ENCODE measurements around the gene GOLGA2. TPM values are rescaled to one million over a fixed set of nuclear protein-coding genes. Genes with fewer than 3 reads are reported as not detected.

Gene GOLGA2
- total RNA-seq, 1 donor from 2014 or later: 64.1 TPM

- H3K27me3 Mint-ChIP-seq (ENCODE audit: low read depth): no peaks in the 10 kb centered on the region
- no peaks in the 10 kb centered on the region for H3K9me3 Mint-ChIP-seq
- TF ChIP-seq CTCF (conservative IDR thresholded peaks at IDR 0.05): no peak
- no peak for DNase-seq (ENCODE audit: low read depth, low spot score)
- H3K4me1 Mint-ChIP-seq: peaks cover 17% of the 10 kb centered on the region
- no peaks in the 10 kb centered on the region for H3K36me3 Mint-ChIP-seq (ENCODE audit: low read depth)
- H3K4me3 Mint-ChIP-seq: peak overlapping the region; percentile 61
- no peak overlapping the region for H3K27ac Mint-ChIP-seq (ENCODE audit: unreplicated experiment)
These were observed 4.3 kb downstream of the GOLGA2 start for GRCh38 chr9:128271512-128271911.

GRCh38 chr9:128271112-128271511, 4.7 kb downstream of the GOLGA2 start:
- Mint-ChIP-seq H3K9me3 (no peaks in the 10 kb centered on the region), H3K27me3 (ENCODE audit: low read depth) (no peaks in the 10 kb centered on the region), H3K36me3 (ENCODE audit: low read depth) (no peaks in the 10 kb centered on the region), H3K27ac (ENCODE audit: unreplicated experiment) (no peak overlapping the region), H3K4me1 (peaks cover 13% of the 10 kb centered on the region), H3K4me3 (peak overlapping the region; percentile 61)
- TF ChIP-seq CTCF (conservative IDR thresholded peaks at IDR 0.05): no peak
- DNase-seq (ENCODE audit: low read depth, low spot score): no peak

GRCh38 chr9:128266868-128267590, 8.8 kb downstream of the GOLGA2 start:
- no peaks in the 10 kb centered on the region for H3K4me1 Mint-ChIP-seq
- peaks cover 11% of the 10 kb centered on the region for H3K36me3 Mint-ChIP-seq (ENCODE audit: low read depth)
- H3K4me3 Mint-ChIP-seq: no peak overlapping the region
- H3K9me3 Mint-ChIP-seq: no peaks in the 10 kb centered on the region
- DNase-seq (ENCODE audit: low read depth, low spot score): no peak
- no peak for TF ChIP-seq CTCF (conservative IDR thresholded peaks at IDR 0.05)
- H3K27me3 Mint-ChIP-seq (ENCODE audit: low read depth): no peaks in the 10 kb centered on the region
- peak overlapping the region; percentile 14 for H3K27ac Mint-ChIP-seq (ENCODE audit: unreplicated experiment)

- Mint-ChIP-seq H3K4me1 (no peaks in the 10 kb centered on the region), H3K4me3 (peak overlapping the region; percentile 11), H3K36me3 (ENCODE audit: low read depth) (peaks cover 18% of the 10 kb centered on the region), H3K9me3 (no peaks in the 10 kb centered on the region), H3K27ac (ENCODE audit: unreplicated experiment) (no peak overlapping the region), H3K27me3 (ENCODE audit: low read depth) (no peaks in the 10 kb centered on the region)
- TF ChIP-seq CTCF (conservative IDR thresholded peaks at IDR 0.05): no peak
- DNase-seq (ENCODE audit: low read depth, low spot score): no peak
These were observed 10.4 kb downstream of the GOLGA2 start for GRCh38 chr9:128265348-128265847.

- peaks cover 18% of the 10 kb centered on the region for H3K36me3 Mint-ChIP-seq (ENCODE audit: low read depth)
- no peak for DNase-seq (ENCODE audit: low read depth, low spot score)
- TF ChIP-seq CTCF (conservative IDR thresholded peaks at IDR 0.05): no peak
- no peaks in the 10 kb centered on the region for H3K9me3 Mint-ChIP-seq
- no peaks in the 10 kb centered on the region for H3K27me3 Mint-ChIP-seq (ENCODE audit: low read depth)
- no peaks in the 10 kb centered on the region for H3K4me1 Mint-ChIP-seq
- H3K27ac Mint-ChIP-seq (ENCODE audit: unreplicated experiment): peak overlapping the region; percentile 57
- no peak overlapping the region for H3K4me3 Mint-ChIP-seq
These were observed 13.1 kb downstream of the GOLGA2 start for GRCh38 chr9:128262687-128263086.
